Activated naive CD8-positive, alpha-beta T cell treated with anti-CD3 and anti-CD28 coated beads, Interleukin-2, amount 10 ng/mL, durations not matched to agents 7 days and 5 days (primary cell): Measurements from ENCODE around the gene SLC25A27. TPM values are rescaled to one million over a fixed set of nuclear protein-coding genes. Genes with fewer than 3 reads are reported as not detected.

Source experiments
- ATAC-seq: fragments of 150-1000 bp; cut with Tn5 transposase; one replicate; pipeline ENCODE4 v1.10.0; 2021; ENCODE audit warnings: low read depth, moderate library complexity
- POLR2A ChIA-PET: fragments of 350-600 bp; sonication (Branson Sonifier 250); formaldehyde crosslinking; loops from one replicate; lab custom pipeline; 2021; ENCODE audit warnings: antibody characterized with exemption; lab: Charles Lee
- DNase-seq: peaks from one replicate; pipeline ENCODE4 v3.0.0; 2021
- H3K27ac Mint-ChIP-seq: one replicate; pipeline ENCODE4 v1.8.0; 2022; ENCODE audit warnings: mild to moderate bottlenecking, mixed read lengths
- H3K27me3 Mint-ChIP-seq: one replicate; pipeline ENCODE4 v1.8.0; 2022; ENCODE audit warnings: mild to moderate bottlenecking, moderate library complexity, mixed read lengths
- H3K36me3 Mint-ChIP-seq: one replicate; pipeline ENCODE4 v1.8.0; 2021; ENCODE audit warnings: mild to moderate bottlenecking, mixed read lengths
- H3K4me1 Mint-ChIP-seq: one replicate; pipeline ENCODE4 v1.8.0; 2021; ENCODE audit warnings: mixed read lengths
- H3K4me3 Mint-ChIP-seq: one replicate; pipeline ENCODE4 v1.8.0; 2022; ENCODE audit warnings: mild to moderate bottlenecking, moderate library complexity, mixed read lengths
- H3K9me3 Mint-ChIP-seq: one replicate; pipeline ENCODE4 v1.8.0; 2021; ENCODE audit warnings: mixed read lengths
- total RNA-seq, 2 experiments: library from RNA; stranded (reverse); gene quantifications; one replicate each; pipeline ENCODE4 v1.2.3, GENCODE V29; 2021

Gene SLC25A27
- total RNA-seq, 2 experiments from 2014 or later, result 0.64 to 0.88 TPM

DNA sequence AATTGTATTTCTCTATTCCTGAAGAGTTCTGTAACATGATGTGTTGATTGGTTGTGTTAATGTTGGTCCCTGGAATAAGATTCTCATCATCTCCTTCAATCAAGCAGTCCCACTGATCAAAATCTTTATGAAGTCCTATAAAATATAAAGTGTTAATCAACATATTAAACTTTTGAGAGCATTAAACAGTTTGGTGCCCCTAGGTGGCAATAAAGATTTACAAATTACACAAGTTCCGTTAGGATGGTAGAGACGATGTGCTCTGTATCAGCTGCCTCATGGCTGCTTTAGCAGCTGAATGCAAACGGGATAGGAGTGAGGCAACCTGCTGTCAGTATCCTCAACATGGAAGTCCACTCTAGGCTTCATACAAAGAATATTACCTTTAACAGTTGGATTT, 51.8 kb downstream of the SLC25A27 start:
- no peaks in the 10 kb centered on the region for H3K9me3 Mint-ChIP-seq
- no peak for DNase-seq
- H3K36me3 Mint-ChIP-seq, result no peaks in the 10 kb centered on the region
- H3K4me3 Mint-ChIP-seq, result no peak overlapping the region
- H3K27ac Mint-ChIP-seq, result no peak overlapping the region
- no peak for ATAC-seq
- POLR2A ChIA-PET, result no interaction called here
- H3K27me3 Mint-ChIP-seq, result peaks cover 33% of the 10 kb centered on the region
- peaks cover 2% of the 10 kb centered on the region for H3K4me1 Mint-ChIP-seq

GRCh38 chr6:46706464-46706863, 53.7 kb downstream of the SLC25A27 start:
- ATAC-seq (no peak), DNase-seq (no peak)
- H3K4me3 Mint-ChIP-seq, result no peak overlapping the region
- no peaks in the 10 kb centered on the region for H3K36me3 Mint-ChIP-seq
- H3K27ac Mint-ChIP-seq, result no peak overlapping the region
- POLR2A ChIA-PET, result no interaction called here
- H3K27me3 Mint-ChIP-seq, result peaks cover 34% of the 10 kb centered on the region
- H3K4me1 Mint-ChIP-seq, result peaks cover 2% of the 10 kb centered on the region
- H3K9me3 Mint-ChIP-seq, result no peaks in the 10 kb centered on the region

GRCh38 chr6:46711491-46711890, 58.7 kb downstream of the SLC25A27 start:
- ATAC-seq, result no peak
- POLR2A ChIA-PET, result no interaction called here
- H3K4me1 Mint-ChIP-seq, result no peaks in the 10 kb centered on the region
- peaks cover 19% of the 10 kb centered on the region for H3K27me3 Mint-ChIP-seq
- no peak for DNase-seq
- H3K36me3 Mint-ChIP-seq, result no peaks in the 10 kb centered on the region
- H3K27ac Mint-ChIP-seq, result no peak overlapping the region
- H3K9me3 Mint-ChIP-seq, result no peaks in the 10 kb centered on the region
- no peak overlapping the region for H3K4me3 Mint-ChIP-seq

DNA sequence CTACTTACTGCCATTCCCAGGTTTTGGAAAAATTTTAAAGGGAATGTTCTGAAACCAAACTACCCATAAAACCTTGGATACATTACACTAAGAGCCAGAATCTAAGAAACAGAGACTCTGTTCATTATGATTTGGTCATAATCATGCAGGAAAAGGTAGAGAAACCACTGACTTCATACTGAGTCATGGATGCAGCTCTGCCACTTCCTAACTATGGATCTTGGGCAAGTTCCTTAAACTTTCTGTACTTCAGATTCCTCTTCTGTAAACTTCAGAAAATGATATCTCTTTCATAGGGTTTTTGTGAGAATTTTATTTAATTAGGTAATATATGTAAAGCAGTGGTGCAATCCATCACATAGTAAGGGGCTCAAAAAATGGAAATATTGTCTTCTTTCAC, 62.4 kb downstream of the SLC25A27 start:
- Mint-ChIP-seq H3K36me3 (no peaks in the 10 kb centered on the region), H3K27ac (no peak overlapping the region), H3K9me3 (no peaks in the 10 kb centered on the region), H3K4me3 (no peak overlapping the region), H3K4me1 (no peaks in the 10 kb centered on the region), H3K27me3 (peaks cover 11% of the 10 kb centered on the region)
- POLR2A ChIA-PET, result no interaction called here
- ATAC-seq, result no peak
- DNase-seq, result no peak

DNA sequence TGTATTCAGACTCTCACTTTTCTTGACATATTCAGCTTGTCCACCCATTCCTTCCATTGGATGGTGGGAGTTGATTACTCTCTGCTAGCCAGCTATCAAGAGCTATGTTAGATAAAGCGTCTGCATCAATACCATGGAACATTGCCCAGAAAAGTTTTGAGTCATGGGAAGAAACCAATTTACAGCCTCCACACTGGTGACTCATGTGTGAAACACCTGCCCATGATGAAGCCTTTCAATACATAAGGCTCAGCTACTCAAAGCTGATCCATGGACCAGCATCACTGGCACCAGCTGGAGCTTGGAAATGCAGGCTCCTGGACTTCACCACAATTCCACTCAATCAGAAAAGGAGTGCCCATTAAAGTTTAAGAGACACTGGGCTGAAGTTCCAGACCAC, 66.3 kb downstream of the SLC25A27 start:
- ATAC-seq (no peak), DNase-seq (no peak)
- Mint-ChIP-seq H3K27me3 (peaks cover 9% of the 10 kb centered on the region), H3K9me3 (no peaks in the 10 kb centered on the region), H3K4me3 (no peak overlapping the region), H3K36me3 (no peaks in the 10 kb centered on the region), H3K4me1 (no peaks in the 10 kb centered on the region), H3K27ac (no peak overlapping the region)
- POLR2A ChIA-PET, result no interaction called here

GRCh38 chr6:46720401-46720800, 67.6 kb downstream of the SLC25A27 start:
- Mint-ChIP-seq H3K4me3 (no peak overlapping the region), H3K36me3 (no peaks in the 10 kb centered on the region), H3K9me3 (no peaks in the 10 kb centered on the region), H3K4me1 (no peaks in the 10 kb centered on the region), H3K27me3 (peaks cover 10% of the 10 kb centered on the region), H3K27ac (no peak overlapping the region)
- ATAC-seq (no peak), DNase-seq (no peak)
- POLR2A ChIA-PET, result no interaction called here

Other genes starting within 250 kb of the SLC25A27 start
- gene RCAN2, start 161.5 kb upstream of the SLC25A27 start, total RNA-seq, result under 1 TPM; 0.37 to 0.53 TPM
- gene CYP39A1, start 157 bp upstream of the SLC25A27 start, total RNA-seq, result not detected
- not detected for gene TDRD6, start 34.9 kb downstream of the SLC25A27 start, total RNA-seq
- gene PLA2G7, start 82.4 kb downstream of the SLC25A27 start, total RNA-seq, result 1 to 10 TPM; 7.5 to 9.6 TPM
- gene ANKRD66, start 94.0 kb downstream of the SLC25A27 start, total RNA-seq, result not detected
- gene MEP1A, start 140.4 kb downstream of the SLC25A27 start, total RNA-seq, result not detected